ENCODE measurements around the gene CACNB4.

Gene CACNB4

GRCh38 chr2:151905963-151906632 lies 192.7 kb downstream of the CACNB4 start:
- TF ChIP-seq FOXP2 (optimal IDR thresholded peaks at IDR 0.05; ENCODE audit: borderline replicate concordance, extremely low read depth, extremely low read length, insufficient read depth) = no peak
- TF ChIP-seq SIN3A (IDR thresholded peaks at IDR 0.05; ENCODE audit: borderline replicate concordance, insufficient read depth, low read length) = no peak
- TF ChIP-seq TAF1 (IDR thresholded peaks at IDR 0.05; ENCODE audit: borderline replicate concordance, insufficient read depth, low read length) = no peak
- TF ChIP-seq REST (IDR thresholded peaks at IDR 0.05; ENCODE audit: insufficient read depth in 1 of 2, low read depth in 2 of 2, low read length in 2 of 2) = no peak
- no peak for TF ChIP-seq POLR2AphosphoS5 (IDR thresholded peaks at IDR 0.05; ENCODE audit: low read depth, low read length)

- TF ChIP-seq TAF1 (IDR thresholded peaks at IDR 0.05; ENCODE audit: borderline replicate concordance, insufficient read depth, low read length) (no peak), SIN3A (IDR thresholded peaks at IDR 0.05; ENCODE audit: borderline replicate concordance, insufficient read depth, low read length) (no peak), FOXP2 (optimal IDR thresholded peaks at IDR 0.05; ENCODE audit: borderline replicate concordance, extremely low read depth, extremely low read length, insufficient read depth) (no peak), REST (IDR thresholded peaks at IDR 0.05; ENCODE audit: insufficient read depth in 1 of 2, low read depth in 2 of 2, low read length in 2 of 2) (no peak), POLR2AphosphoS5 (IDR thresholded peaks at IDR 0.05; ENCODE audit: low read depth, low read length) (no peak)
Measured at GRCh38 chr2:151904807-151905206, 194.0 kb downstream of the CACNB4 start.

- TF ChIP-seq FOXP2 (optimal IDR thresholded peaks at IDR 0.05; ENCODE audit: borderline replicate concordance, extremely low read depth, extremely low read length, insufficient read depth) = no peak
- TF ChIP-seq REST (IDR thresholded peaks at IDR 0.05; ENCODE audit: insufficient read depth in 1 of 2, low read depth in 2 of 2, low read length in 2 of 2) = no peak
- no peak for TF ChIP-seq SIN3A (IDR thresholded peaks at IDR 0.05; ENCODE audit: borderline replicate concordance, insufficient read depth, low read length)
- TF ChIP-seq TAF1 (IDR thresholded peaks at IDR 0.05; ENCODE audit: borderline replicate concordance, insufficient read depth, low read length) = no peak
- no peak for TF ChIP-seq POLR2AphosphoS5 (IDR thresholded peaks at IDR 0.05; ENCODE audit: low read depth, low read length)
Measured at GRCh38 chr2:151904021-151904420, 194.8 kb downstream of the CACNB4 start.

- TF ChIP-seq TAF1 (IDR thresholded peaks at IDR 0.05; ENCODE audit: borderline replicate concordance, insufficient read depth, low read length) (no peak), REST (IDR thresholded peaks at IDR 0.05; ENCODE audit: insufficient read depth in 1 of 2, low read depth in 2 of 2, low read length in 2 of 2) (no peak), POLR2AphosphoS5 (IDR thresholded peaks at IDR 0.05; ENCODE audit: low read depth, low read length) (no peak), SIN3A (IDR thresholded peaks at IDR 0.05; ENCODE audit: borderline replicate concordance, insufficient read depth, low read length) (no peak), FOXP2 (optimal IDR thresholded peaks at IDR 0.05; ENCODE audit: borderline replicate concordance, extremely low read depth, extremely low read length, insufficient read depth) (no peak)
Measured at GRCh38 chr2:151902829-151903228, 196.0 kb downstream of the CACNB4 start.

All from PFSK-1 (cell line).